Left lung (tissue), 10 donors: ENCODE results near the gene PISD. TPM values are rescaled to one million over a fixed set of nuclear protein-coding genes. Genes with fewer than 3 reads are reported as not detected.

Experiments
- ATAC-seq: fragments of 200-7000 bp; cut with Tn5 transposase; one replicate; pipeline ENCODE4 v1.9.1; 2020; ENCODE audit warnings: moderate library complexity
- DNase-seq, 4 donors: peaks; one replicate each; pipeline ENCODE4 v3.0.0-alpha.2; 2013 to 2020
- H3K27ac ChIP-seq, 2 donors: fragments of 200-600 bp; sonication (generic) in 1 of 2; one replicate each; pipeline versions ENCODE4 v1.5.0 to v1.8.0; 2020 to 2021
- H3K27me3 ChIP-seq, 2 donors: fragments of 200-600 bp; sonication (generic) in 1 of 2; one replicate each; pipeline versions ENCODE4 v1.5.0 to v1.8.0; 2020 to 2021
- H3K36me3 ChIP-seq, 2 donors: fragments of 200-600 bp; sonication (generic) in 1 of 2; one replicate each; pipeline versions ENCODE4 v1.5.0 to v1.8.0; 2020 to 2021
- H3K4me1 ChIP-seq, 2 donors: fragments of 200-600 bp; one replicate each; pipeline ENCODE4 v1.8.0; 2021
- H3K4me3 ChIP-seq, 2 donors: fragments of 200-600 bp; sonication (generic) in 1 of 2; one replicate each; pipeline versions ENCODE4 v1.5.0 to v1.8.0; 2020 to 2021; ENCODE audit warnings: mild to moderate bottlenecking in 1 of 2
- H3K9me3 ChIP-seq, 2 donors: fragments of 200-600 bp; sonication (generic) in 1 of 2; one replicate each; pipeline versions ENCODE4 v1.5.0 to v1.8.0; 2020 to 2021
- intact Hi-C, 2 donors: fragments of 100-400 bp; cut with DNase I; formaldehyde crosslinking; loops; one replicate each; pipeline versions ENCODE4 v1.11.2 to v1.14.2; 2022
- polyA plus RNA-seq, 6 donors: library from polyadenylated mRNA; unstranded; fragments of 120-200 nt; gene quantifications; one replicate each; pipeline ENCODE4 v1.2.1, GENCODE V29; 2013; ENCODE audit not compliant: insufficient read length in 6 of 6
- total RNA-seq, 2 donors: library from RNA; stranded (reverse); fragmentation: NEBNext Ultra II Directional; extraction: Animal tissue kit (Norgen Biotek cat#: 25700); gene quantifications; one replicate each; pipeline ENCODE4 v1.2.1, GENCODE V29; 2021
- TF ChIP-seq, protein P1 (sequence below), 2 donors: fragments of 200-600 bp; sonication (generic) in 1 of 2; IDR thresholded peaks; one replicate each; pipeline versions ENCODE4 v1.5.0 to v1.8.0; 2021; ENCODE audit warnings: antibody characterized with exemption in 2 of 2
- donor health status: DM: no; HTN: yes; CAD: no.
- donor health status: DM: no; HTN: no; CAD: no.

The PISD gene
- total and polyA plus RNA-seq, 8 donors = 22.6 to 60.5 (median 29.0) TPM

- no peak overlapping the region for H3K27ac ChIP-seq
- no peak overlapping the region for H3K4me3 ChIP-seq
- no peaks in the 10 kb centered on the region for H3K9me3 ChIP-seq
- no peaks in the 10 kb centered on the region for H3K27me3 ChIP-seq
- H3K4me1 ChIP-seq = peaks cover 0 to 4% of the 10 kb centered on the region in 2 donors
- ATAC-seq = no peak
- peaks cover 0 to 87% of the 10 kb centered on the region in 2 donors for H3K36me3 ChIP-seq
- DNase-seq = no peak
- intact Hi-C loops = no loop called here
- TF ChIP-seq, protein P1, sequence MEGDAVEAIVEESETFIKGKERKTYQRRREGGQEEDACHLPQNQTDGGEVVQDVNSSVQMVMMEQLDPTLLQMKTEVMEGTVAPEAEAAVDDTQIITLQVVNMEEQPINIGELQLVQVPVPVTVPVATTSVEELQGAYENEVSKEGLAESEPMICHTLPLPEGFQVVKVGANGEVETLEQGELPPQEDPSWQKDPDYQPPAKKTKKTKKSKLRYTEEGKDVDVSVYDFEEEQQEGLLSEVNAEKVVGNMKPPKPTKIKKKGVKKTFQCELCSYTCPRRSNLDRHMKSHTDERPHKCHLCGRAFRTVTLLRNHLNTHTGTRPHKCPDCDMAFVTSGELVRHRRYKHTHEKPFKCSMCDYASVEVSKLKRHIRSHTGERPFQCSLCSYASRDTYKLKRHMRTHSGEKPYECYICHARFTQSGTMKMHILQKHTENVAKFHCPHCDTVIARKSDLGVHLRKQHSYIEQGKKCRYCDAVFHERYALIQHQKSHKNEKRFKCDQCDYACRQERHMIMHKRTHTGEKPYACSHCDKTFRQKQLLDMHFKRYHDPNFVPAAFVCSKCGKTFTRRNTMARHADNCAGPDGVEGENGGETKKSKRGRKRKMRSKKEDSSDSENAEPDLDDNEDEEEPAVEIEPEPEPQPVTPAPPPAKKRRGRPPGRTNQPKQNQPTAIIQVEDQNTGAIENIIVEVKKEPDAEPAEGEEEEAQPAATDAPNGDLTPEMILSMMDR (IDR thresholded peaks at IDR 0.05) = peak in 1 of 2 donors; percentile 9
These were observed 30.3 kb upstream of the PISD start for GRCh38 chr22:31692186-31692886.

- Histone ChIP-seq H3K4me1 (peaks cover 0 to 4% of the 10 kb centered on the region in 2 donors), H3K27ac (no peak overlapping the region), H3K9me3 (no peaks in the 10 kb centered on the region), H3K4me3 (no peak overlapping the region), H3K36me3 (peaks cover 0 to 87% of the 10 kb centered on the region in 2 donors), H3K27me3 (no peaks in the 10 kb centered on the region)
- intact Hi-C loops = no loop called here
- no peak for ATAC-seq
- DNase-seq = no peak
- TF ChIP-seq, protein P1 (IDR thresholded peaks at IDR 0.05) = no peak
These were observed 29.4 kb upstream of the PISD start for GRCh38 chr22:31691408-31691807.

GRCh38 chr22:31683181-31684105 is 21.4 kb upstream of the PISD start:
- DNase-seq = peak in 1 of 4 donors; percentile 20
- Histone ChIP-seq H3K4me1 (peaks cover 0 to 10% of the 10 kb centered on the region in 2 donors), H3K27ac (no peak overlapping the region), H3K4me3 (no peak overlapping the region), H3K36me3 (peaks cover 0 to 60% of the 10 kb centered on the region in 2 donors), H3K9me3 (no peaks in the 10 kb centered on the region), H3K27me3 (no peaks in the 10 kb centered on the region)
- intact Hi-C loops = no loop called here
- TF ChIP-seq, protein P1 (IDR thresholded peaks at IDR 0.05) = no peak
- no peak for ATAC-seq

DNA sequence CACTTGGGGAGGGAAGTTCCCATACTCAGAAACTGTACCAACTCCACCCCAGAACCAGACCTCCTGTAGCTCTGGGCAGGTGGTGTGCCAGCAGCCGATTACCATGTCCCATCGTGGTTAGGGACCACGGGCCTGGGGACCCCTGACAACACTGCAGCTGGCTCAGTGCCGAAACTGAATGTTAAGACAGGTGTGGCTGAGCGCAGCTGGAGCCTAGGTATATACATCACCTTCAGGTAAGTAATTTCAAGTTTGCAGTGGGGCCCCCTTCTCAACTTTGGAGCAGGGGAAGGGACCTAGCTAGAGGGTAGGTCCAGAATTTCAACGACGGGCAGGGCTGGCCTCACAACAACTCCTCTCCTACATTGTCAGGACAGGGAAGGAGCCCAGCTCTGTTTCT is 20.7 kb upstream of the PISD start:
- peak in 1 of 4 donors; percentile 39 for DNase-seq
- H3K4me1 ChIP-seq = peaks cover 0 to 10% of the 10 kb centered on the region in 2 donors
- no peaks in the 10 kb centered on the region for H3K27me3 ChIP-seq
- no peaks in the 10 kb centered on the region for H3K9me3 ChIP-seq
- peak overlapping the region in 1 of 2 donors; percentile 64 for H3K27ac ChIP-seq
- H3K36me3 ChIP-seq = peaks cover 0 to 53% of the 10 kb centered on the region in 2 donors
- no peak overlapping the region for H3K4me3 ChIP-seq
- no peak for ATAC-seq
- intact Hi-C loops = no loop called here
- TF ChIP-seq, protein P1 (IDR thresholded peaks at IDR 0.05) = no peak
